Daoy (cell line): ENCODE data around the gene RAPH1. TPM values are rescaled to one million over a fixed set of nuclear protein-coding genes. Genes with fewer than 3 reads are reported as not detected.
"Not testable (repeated sequence)": the region's sequence is repeated elsewhere in the genome, so short reads cannot be mapped to it uniquely, and the experiment has no call there.

ENCODE experiments used
- DNase-seq: peaks from one replicate; pipeline ENCODE4 v3.0.0-alpha.2; 2015; ENCODE audit warnings: low read depth
- total RNA-seq: library from RNA; depleted of rRNA; stranded (reverse); fragments of >200 nt; shearing (Covaris generic); gene quantifications from 2 replicates; pipeline ENCODE4 v1.2.3, GENCODE V29; 2014

RAPH1 gene
- total RNA-seq, 1 experiment from 2014 or later, result 5.8 TPM

GRCh38 chr2:203431391-203432185 lies 103.5 kb downstream of the RAPH1 start:
- DNase-seq, result no peak

GRCh38 chr2:203429643-203430042 lies 105.5 kb downstream of the RAPH1 start:
- DNase-seq, result not testable (repeated sequence)

GRCh38 chr2:203427061-203427460 lies 108.0 kb downstream of the RAPH1 start:
- DNase-seq, result no peak

- no peak for DNase-seq
Measured at GRCh38 chr2:203418271-203418670, 116.8 kb downstream of the RAPH1 start.

- DNase-seq, result no peak
Measured at GRCh38 chr2:203413796-203414195, 121.3 kb downstream of the RAPH1 start.

GRCh38 chr2:203412546-203413331 lies 122.4 kb downstream of the RAPH1 start:
- no peak for DNase-seq

GRCh38 chr2:203407496-203407895 lies 127.6 kb downstream of the RAPH1 start:
- DNase-seq, result no peak

- no peak for DNase-seq
Measured at GRCh38 chr2:203404996-203405395, 130.1 kb downstream of the RAPH1 start.

- DNase-seq, result no peak
Measured at GRCh38 chr2:203400805-203401585, 134.1 kb downstream of the RAPH1 start.

- DNase-seq, result no peak
Measured at GRCh38 chr2:203399031-203399430, 136.1 kb downstream of the RAPH1 start.

- no peak for DNase-seq
Measured at GRCh38 chr2:203396667-203397066, 138.4 kb downstream of the RAPH1 start.

- no peak for DNase-seq
Measured at GRCh38 chr2:203395858-203396257, 139.2 kb downstream of the RAPH1 start.

- DNase-seq, result no peak
Measured at GRCh38 chr2:203394519-203395227, 140.4 kb downstream of the RAPH1 start.

- DNase-seq, result not testable (repeated sequence)
Measured at GRCh38 chr2:203388153-203388552, 146.9 kb downstream of the RAPH1 start.

- DNase-seq, result no peak
Measured at GRCh38 chr2:203383038-203383437, 152.1 kb downstream of the RAPH1 start.

- no peak for DNase-seq
Measured at GRCh38 chr2:203379156-203379555, 155.9 kb downstream of the RAPH1 start.

- DNase-seq, result no peak
Measured at GRCh38 chr2:203376173-203376572, 158.9 kb downstream of the RAPH1 start.

GRCh38 chr2:203372706-203373105 lies 162.4 kb downstream of the RAPH1 start:
- not testable (repeated sequence) for DNase-seq

GRCh38 chr2:203366639-203367466 lies 168.2 kb downstream of the RAPH1 start:
- DNase-seq, result no peak

- DNase-seq, result no peak
Measured at GRCh38 chr2:203361922-203362321, 173.2 kb downstream of the RAPH1 start.

- DNase-seq, result no peak
Measured at GRCh38 chr2:203361495-203361894, 173.6 kb downstream of the RAPH1 start.
